Cortex of kidney (tissue), 1 donor: ENCODE measurements around the gene CHN2.
"Not testable (repeated sequence)": the region's sequence is repeated elsewhere in the genome, so short reads cannot be mapped to it uniquely, and the experiment has no call there.

Experiments used
- DNase-seq: peaks from one replicate; lab custom pipeline; 2025; lab: John Stamatoyannopoulos, UW

CHN2 gene

GRCh38 chr7:29256693-29257002, 62.1 kb downstream of the CHN2 start:
- no peak for DNase-seq

- no peak for DNase-seq
Observed at GRCh38 chr7:29258951-29259350, 64.4 kb downstream of the CHN2 start.

GRCh38 chr7:29262191-29262917, 67.8 kb downstream of the CHN2 start:
- no peak for DNase-seq

GRCh38 chr7:29263601-29264207, 69.1 kb downstream of the CHN2 start:
- DNase-seq, result not testable (repeated sequence)

GRCh38 chr7:29265208-29265923, 70.8 kb downstream of the CHN2 start:
- no peak for DNase-seq

GRCh38 chr7:29269935-29270334, 75.4 kb downstream of the CHN2 start:
- DNase-seq, result no peak

GRCh38 chr7:29270594-29271318, 76.2 kb downstream of the CHN2 start:
- no peak for DNase-seq

GRCh38 chr7:29271319-29271658, 76.7 kb downstream of the CHN2 start:
- no peak for DNase-seq

GRCh38 chr7:29272057-29272456, 77.5 kb downstream of the CHN2 start:
- no peak for DNase-seq

- no peak for DNase-seq
Observed at GRCh38 chr7:29274146-29275017, 79.8 kb downstream of the CHN2 start.

- no peak for DNase-seq
Observed at GRCh38 chr7:29275018-29275318, 80.4 kb downstream of the CHN2 start.

GRCh38 chr7:29275493-29275892, 80.9 kb downstream of the CHN2 start:
- DNase-seq, result no peak

GRCh38 chr7:29276199-29276598, 81.6 kb downstream of the CHN2 start:
- no peak for DNase-seq

GRCh38 chr7:29276806-29277205, 82.2 kb downstream of the CHN2 start:
- no peak for DNase-seq

GRCh38 chr7:29277436-29278215, 83.1 kb downstream of the CHN2 start:
- DNase-seq, result no peak

GRCh38 chr7:29278337-29279069, 83.9 kb downstream of the CHN2 start:
- DNase-seq, result no peak

GRCh38 chr7:29281782-29282541, 87.4 kb downstream of the CHN2 start:
- DNase-seq, result no peak

GRCh38 chr7:29282819-29283414, 88.3 kb downstream of the CHN2 start:
- no peak for DNase-seq

- DNase-seq, result no peak
Observed at GRCh38 chr7:29284696-29285443, 90.3 kb downstream of the CHN2 start.
